A549 treated with AZD9567 at 1 μM for 4 hours (cell line): ENCODE data around the gene TMEM114. TPM values are rescaled to one million over a fixed set of nuclear protein-coding genes. Genes with fewer than 3 reads are reported as not detected.

Experiments used
- total RNA-seq: library from RNA; stranded (reverse); fragments of 200-300 nt; extraction: Qiagen RNA extraction; gene quantifications from 5 replicates; pipeline ENCODE4 v1.2.3, GENCODE V29; 2022; ENCODE audit not compliant: insufficient read depth

Gene TMEM114
- total RNA-seq: not detected in 5 replicates

GRCh38 chr16:8589900-8590688, at the start of gene TMEM114:
TMEM114 (minus strand) TSS chr16:8590511; CDS start chr16:8589838, 673 bp downstream.

DNA sequence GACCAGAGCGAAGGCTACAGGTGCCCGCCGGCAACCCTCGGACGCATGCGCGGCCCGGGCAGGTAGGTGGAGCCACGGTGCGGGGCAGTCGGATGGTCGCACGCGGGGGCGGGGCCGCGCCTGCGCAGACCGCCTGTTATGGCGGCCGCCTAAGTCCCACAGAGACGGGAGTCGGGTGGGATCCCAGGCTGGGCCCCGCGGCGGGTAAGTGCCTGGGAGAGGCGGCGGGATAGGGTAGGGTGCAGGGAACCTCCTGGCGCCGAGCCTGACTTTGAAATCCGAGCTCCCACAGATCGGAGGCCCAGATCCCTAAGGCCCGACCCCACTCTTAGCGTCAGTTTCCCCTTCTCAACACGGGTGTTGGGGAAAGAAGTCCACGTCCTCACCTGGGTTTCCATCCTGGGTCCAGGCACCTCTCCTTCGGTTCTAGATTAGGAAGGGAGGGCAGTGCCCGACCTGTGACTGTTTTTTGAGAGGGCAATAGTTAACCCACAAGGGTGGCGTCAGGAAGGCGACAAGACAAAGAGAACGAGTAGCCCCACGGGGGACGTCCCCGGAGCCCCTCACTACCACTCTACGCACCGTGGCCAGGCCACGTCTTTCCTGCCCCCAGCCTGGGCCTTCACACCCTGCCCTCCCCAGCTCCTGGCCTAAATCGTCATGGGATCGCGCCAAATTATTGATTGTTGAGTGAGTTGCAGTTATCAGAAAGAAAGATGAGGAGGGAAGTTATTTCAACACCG, 31.4 kb upstream of the TMEM114 start, which contains the start of gene METTL22:
Gene METTL22 (plus strand): TSS at position 127 of the 743 bp plus-strand sequence. CDS start 3,968 bp downstream, outside the sequence.

Other genes with a start within 250 kb of the TMEM114 start
- gene METTL22, start 31.2 kb upstream of the TMEM114 start, total RNA-seq: 22.0 to 27.9 TPM (median 25.0 TPM) in 5 replicates
- gene ABAT, start 84.1 kb upstream of the TMEM114 start, total RNA-seq: 0.22 to 0.40 TPM (median 0.33 TPM) in 5 replicates
- 7.7 to 15.0 TPM (median 14.0 TPM) in 5 replicates for gene TMEM186, start 207.1 kb upstream of the TMEM114 start, total RNA-seq
- 87.8 to 91.7 TPM (median 89.2 TPM) in 5 replicates for gene PMM2, start 207.3 kb upstream of the TMEM114 start, total RNA-seq